Mesendoderm (in vitro differentiated cells): Measurements from ENCODE around the gene RCN2.

Experiments
- DNase-seq: peaks from one replicate; pipeline ENCODE4 v3.0.0; 2013
- H2AK5ac ChIP-seq: 2 replicates; pipeline ENCODE4 v1.6.1; 2013; ENCODE audit warnings: low read length, inconsistent platforms
- H2BK120ac ChIP-seq: 2 replicates; pipeline ENCODE4 v1.6.1; 2013; ENCODE audit warnings: low read depth, mild to moderate bottlenecking, low read length, moderate library complexity, mixed read lengths
- H2BK15ac ChIP-seq: replicated peaks from 2 replicates; pipeline ENCODE4 v1.6.1; 2013; ENCODE audit warnings: low read depth, mild to moderate bottlenecking, moderate library complexity
- H2BK5ac ChIP-seq: 2 replicates; pipeline ENCODE4 v1.6.1; 2013; ENCODE audit warnings: low read length, inconsistent platforms
- H3K18ac ChIP-seq: 2 replicates; pipeline ENCODE4 v1.6.1; 2013; ENCODE audit warnings: mild to moderate bottlenecking, low read length, mixed read lengths
- H3K23ac ChIP-seq: one replicate; pipeline ENCODE4 v1.6.1; 2013; ENCODE audit warnings: low read length
- H3K27ac ChIP-seq: 2 replicates; pipeline ENCODE4 v1.5.1; 2013; ENCODE audit warnings: low read depth, mild to moderate bottlenecking, inconsistent platforms, low read length, moderate library complexity
- H3K27me3 ChIP-seq: 2 replicates; pipeline ENCODE4 v1.6.1; 2013; ENCODE audit warnings: low read length, control low read depth, mild to moderate bottlenecking, inconsistent platforms; ENCODE audit not compliant: insufficient read depth, poor library complexity
- H3K36me3 ChIP-seq: 2 replicates; pipeline ENCODE4 v1.6.1; 2013; ENCODE audit warnings: low read length, inconsistent platforms; ENCODE audit not compliant: control insufficient read depth, insufficient read depth
- H3K4ac ChIP-seq: one replicate; pipeline ENCODE4 v1.6.1; 2013; ENCODE audit warnings: low read depth, mild to moderate bottlenecking, low read length, moderate library complexity
- H3K4me1 ChIP-seq: 2 replicates; pipeline ENCODE4 v1.6.1; 2013; ENCODE audit warnings: low read depth, low read length, inconsistent platforms; ENCODE audit not compliant: control insufficient read depth
- H3K4me2 ChIP-seq: 2 replicates; pipeline ENCODE4 v1.6.1; 2013; ENCODE audit warnings: low read length
- H3K4me3 ChIP-seq: 2 replicates; pipeline ENCODE4 v1.5.1; 2013; ENCODE audit warnings: mild to moderate bottlenecking, low read length
- H3K56ac ChIP-seq: one replicate; pipeline ENCODE4 v1.6.1; 2013; ENCODE audit warnings: low read length
- H3K79me1 ChIP-seq: 2 replicates; pipeline ENCODE4 v1.6.1; 2013; ENCODE audit warnings: low read length, inconsistent platforms
- H3K79me2 ChIP-seq: 2 replicates; pipeline ENCODE4 v1.6.1; 2013; ENCODE audit warnings: mild to moderate bottlenecking, low read length; ENCODE audit not compliant: control insufficient read depth, insufficient read depth
- H3K9ac ChIP-seq: 2 replicates; pipeline ENCODE4 v1.6.1; 2013; ENCODE audit warnings: low read length, inconsistent platforms
- H4K5ac ChIP-seq: one replicate; pipeline ENCODE4 v1.6.1; 2013; ENCODE audit warnings: low read length
- H4K8ac ChIP-seq: one replicate; pipeline ENCODE4 v1.6.1; 2013; ENCODE audit warnings: low read depth, mild to moderate bottlenecking, control low read depth, low read length, moderate library complexity
- WGBS: extraction: QIAGEN DNeasy Blood & Tissue Kit; methylation state at CpG from one replicate; pipeline ENCODE4 v1.1.7; 2013; ENCODE audit warnings: low lambda C conversion rate, missing lambda C conversion rate; ENCODE audit not compliant: insufficient coverage; ENCODE audit errors: extremely low coverage; 5-methylcytosine and 5-hydroxymethylcytosine counted together

Gene RCN2

DNA sequence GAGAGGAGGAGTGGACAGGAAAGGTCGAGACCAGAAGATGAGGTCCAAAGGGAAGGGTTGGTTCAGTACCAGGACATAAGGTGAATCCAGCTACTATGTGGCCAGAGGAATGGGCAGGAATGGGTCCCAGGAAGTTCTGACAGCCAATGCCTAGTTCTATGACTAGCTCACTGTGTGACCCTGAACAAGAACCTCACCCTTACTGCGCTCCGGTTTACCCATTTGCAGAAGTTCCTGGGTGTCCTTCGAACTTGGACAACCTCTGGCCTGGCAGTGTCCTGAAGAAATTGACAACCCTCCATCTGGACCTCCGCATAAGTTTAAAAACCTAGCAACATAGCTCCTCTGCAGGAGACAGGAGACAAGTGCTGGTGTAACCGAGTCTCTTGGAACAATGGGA is 51.2 kb downstream of the RCN2 start:
- no peaks in the 10 kb centered on the region for H3K79me1 ChIP-seq
- no peak overlapping the region for H3K4ac ChIP-seq
- no peaks in the 10 kb centered on the region for H3K27me3 ChIP-seq
- H2BK5ac ChIP-seq, result no peak overlapping the region
- H3K56ac ChIP-seq, result no peak overlapping the region
- no peak overlapping the region for H2BK15ac ChIP-seq
- WGBS, result no CpG with 5 or more reads among the region's 6 CpGs
- H3K4me2 ChIP-seq, result no peak overlapping the region
- H4K8ac ChIP-seq, result no peak overlapping the region
- no peak overlapping the region for H3K4me3 ChIP-seq
- no peaks in the 10 kb centered on the region for H3K4me1 ChIP-seq
- H3K79me2 ChIP-seq, result no peaks in the 10 kb centered on the region
- no peak overlapping the region for H3K27ac ChIP-seq
- H4K5ac ChIP-seq, result no peak overlapping the region
- no peak overlapping the region for H2AK5ac ChIP-seq
- peak; percentile 16 for DNase-seq
- no peak overlapping the region for H3K23ac ChIP-seq
- H2BK120ac ChIP-seq, result no peak overlapping the region
- no peaks in the 10 kb centered on the region for H3K36me3 ChIP-seq
- no peak overlapping the region for H3K9ac ChIP-seq
- no peak overlapping the region for H3K18ac ChIP-seq

DNA sequence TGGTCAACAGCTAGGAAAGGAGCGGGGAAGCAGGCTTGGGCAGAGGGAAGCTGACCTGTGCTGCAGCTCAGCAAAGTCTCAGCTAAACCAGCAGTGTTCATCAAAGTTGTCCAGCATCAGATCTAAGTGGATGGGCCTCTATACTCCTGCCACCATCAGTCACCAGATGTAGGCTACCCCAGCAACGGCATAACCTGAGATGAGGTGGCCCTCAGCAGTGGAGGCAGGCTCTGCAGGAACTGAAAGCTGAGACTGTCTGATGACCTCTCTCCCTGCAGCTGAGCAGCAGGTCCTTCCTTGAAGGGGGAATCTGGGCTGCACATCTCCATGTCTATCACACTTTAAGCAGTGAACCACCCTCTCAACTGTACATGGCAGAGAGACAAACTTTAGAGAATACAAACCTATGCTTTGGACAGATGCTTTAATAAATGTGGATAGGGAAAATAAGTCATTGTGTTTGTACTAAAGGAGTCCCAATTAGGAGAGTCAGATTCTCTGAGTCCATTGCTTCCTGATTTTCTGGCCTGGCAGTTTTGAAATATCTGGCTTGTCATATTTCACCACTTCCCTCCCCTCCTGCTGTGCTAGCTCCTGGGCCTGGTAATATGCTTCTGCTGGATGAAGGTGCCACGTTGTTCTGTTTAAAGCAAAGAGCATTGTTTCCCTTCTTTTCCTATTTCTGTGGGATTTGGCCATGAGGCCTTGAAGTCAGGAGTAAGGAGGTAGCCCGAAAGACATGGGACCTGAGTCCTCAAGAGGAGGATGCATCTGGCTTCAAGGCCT is 52.2 kb downstream of the RCN2 start:
- Histone ChIP-seq H4K8ac (no peak overlapping the region), H3K18ac (no peak overlapping the region), H3K9ac (no peak overlapping the region), H2BK5ac (no peak overlapping the region), H3K4ac (no peak overlapping the region), H3K23ac (no peak overlapping the region), H3K79me1 (no peaks in the 10 kb centered on the region), H2BK15ac (no peak overlapping the region), H3K4me2 (no peak overlapping the region), H2AK5ac (no peak overlapping the region), H3K4me1 (peaks cover 1% of the 10 kb centered on the region), H3K36me3 (no peaks in the 10 kb centered on the region), H3K56ac (no peak overlapping the region), H4K5ac (no peak overlapping the region), H3K79me2 (no peaks in the 10 kb centered on the region), H2BK120ac (no peak overlapping the region), H3K4me3 (no peak overlapping the region), H3K27me3 (no peaks in the 10 kb centered on the region), H3K27ac (no peak overlapping the region)
- no peak for DNase-seq
- no CpG with 5 or more reads among the region's 4 CpGs for WGBS

DNA sequence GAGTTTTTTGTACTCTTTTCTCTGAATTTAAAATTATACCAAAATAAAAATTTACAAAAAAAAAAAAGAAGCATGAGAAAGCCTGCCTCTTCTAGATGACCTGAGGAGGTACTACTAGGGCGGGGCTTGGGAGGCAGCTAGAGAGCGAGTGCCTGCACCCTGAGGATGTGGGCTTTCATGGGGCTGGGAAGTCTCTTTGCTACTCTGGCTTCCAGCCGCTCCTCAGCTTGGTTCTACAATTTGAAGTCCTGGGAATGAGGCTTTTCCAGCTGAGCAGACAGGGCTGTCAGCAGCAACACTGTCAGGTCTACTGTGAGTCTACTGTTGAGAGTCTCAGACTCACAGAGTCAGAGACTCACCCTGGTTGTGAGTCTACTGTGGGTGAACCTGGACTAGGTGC is 55.2 kb downstream of the RCN2 start:
- H3K27me3 ChIP-seq, result no peaks in the 10 kb centered on the region
- H3K4me1 ChIP-seq, result peaks cover 6% of the 10 kb centered on the region
- H3K36me3 ChIP-seq, result no peaks in the 10 kb centered on the region
- WGBS, result no CpG with 5 or more reads among the region's 3 CpGs
- no peak overlapping the region for H3K18ac ChIP-seq
- no peak overlapping the region for H3K56ac ChIP-seq
- H3K79me1 ChIP-seq, result no peaks in the 10 kb centered on the region
- no peak for DNase-seq
- no peaks in the 10 kb centered on the region for H3K79me2 ChIP-seq
- H2BK15ac ChIP-seq, result no peak overlapping the region
- H4K5ac ChIP-seq, result no peak overlapping the region
- no peak overlapping the region for H2BK120ac ChIP-seq
- no peak overlapping the region for H3K4ac ChIP-seq
- H3K27ac ChIP-seq, result no peak overlapping the region
- H3K4me3 ChIP-seq, result no peak overlapping the region
- no peak overlapping the region for H3K23ac ChIP-seq
- no peak overlapping the region for H4K8ac ChIP-seq
- H3K9ac ChIP-seq, result no peak overlapping the region
- no peak overlapping the region for H3K4me2 ChIP-seq
- no peak overlapping the region for H2BK5ac ChIP-seq
- H2AK5ac ChIP-seq, result no peak overlapping the region

DNA sequence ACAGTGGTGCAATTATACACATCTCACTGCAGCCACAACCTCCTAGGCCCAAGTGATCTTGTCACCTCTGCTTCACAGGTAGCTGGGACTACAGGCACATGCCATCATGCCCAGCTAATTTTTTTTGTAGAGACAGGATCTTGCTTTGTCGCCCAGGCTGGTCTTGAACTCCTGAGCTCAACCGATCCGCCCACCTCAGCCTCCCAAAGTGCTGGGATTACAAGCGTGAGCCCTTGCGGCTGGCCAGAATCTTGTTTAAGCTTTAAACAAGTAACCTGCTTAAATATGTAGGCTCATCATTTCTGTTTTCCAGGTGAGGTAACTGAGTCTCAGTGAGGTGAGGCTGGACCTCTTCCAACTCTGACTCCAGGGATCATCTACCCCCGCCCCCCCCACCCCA is 55.7 kb downstream of the RCN2 start:
- Histone ChIP-seq H3K56ac (no peak overlapping the region), H3K4me1 (peaks cover 6% of the 10 kb centered on the region), H3K9ac (no peak overlapping the region), H3K4me2 (no peak overlapping the region), H4K5ac (no peak overlapping the region), H2BK15ac (no peak overlapping the region), H3K4me3 (no peak overlapping the region), H2AK5ac (no peak overlapping the region), H2BK5ac (no peak overlapping the region), H3K4ac (no peak overlapping the region), H3K27me3 (no peaks in the 10 kb centered on the region), H3K36me3 (no peaks in the 10 kb centered on the region), H3K79me1 (no peaks in the 10 kb centered on the region), H2BK120ac (no peak overlapping the region), H3K27ac (no peak overlapping the region), H3K23ac (no peak overlapping the region), H4K8ac (no peak overlapping the region), H3K18ac (no peak overlapping the region), H3K79me2 (no peaks in the 10 kb centered on the region)
- WGBS, result no CpG with 5 or more reads among the region's 6 CpGs
- no peak for DNase-seq

DNA sequence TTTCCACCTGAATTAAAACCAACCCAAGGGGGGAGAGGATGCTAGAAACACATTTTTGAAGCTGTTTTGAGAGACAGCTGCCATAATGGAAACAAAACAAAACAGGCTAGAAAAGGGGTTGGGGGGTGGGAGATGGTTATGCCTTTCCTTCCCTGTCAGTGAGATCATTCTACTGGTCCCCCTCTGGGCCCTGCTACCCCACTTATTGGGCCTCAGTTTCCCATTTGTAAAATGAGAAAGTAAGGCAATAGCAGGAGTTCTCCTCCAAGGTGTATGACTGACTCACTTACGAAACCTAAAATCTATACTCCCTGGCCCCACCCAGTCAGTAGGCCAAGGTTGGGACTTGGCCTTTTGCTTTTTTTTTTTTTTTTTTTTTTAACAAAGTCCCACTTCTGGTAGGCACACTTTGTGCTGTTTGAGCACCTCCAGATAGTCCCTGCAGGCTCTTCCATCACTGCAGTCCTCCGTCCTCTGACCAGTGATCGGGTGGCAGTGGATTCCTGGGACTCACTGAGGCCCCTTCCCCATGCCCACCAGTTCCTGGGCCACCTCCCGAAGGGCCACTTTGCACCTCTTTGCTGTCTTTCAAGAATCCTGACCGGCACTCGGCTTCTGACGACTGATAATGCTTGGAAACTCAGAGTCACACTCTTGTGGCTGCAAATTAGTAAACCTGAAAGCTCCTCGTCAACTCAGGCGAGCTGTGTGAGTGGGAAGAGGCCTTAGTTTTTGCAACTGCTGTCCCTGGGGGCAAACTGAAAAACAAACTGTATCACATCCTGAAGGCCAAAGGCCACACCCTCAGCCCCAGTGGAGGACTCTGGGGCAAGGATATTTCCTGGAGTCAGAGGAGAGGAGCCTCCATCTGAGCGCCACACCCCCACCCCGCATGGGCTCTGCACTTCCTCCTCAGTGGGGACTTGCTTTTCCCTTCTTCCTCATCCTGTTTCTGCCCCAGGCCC is 56.6 kb downstream of the RCN2 start:
- H3K79me2 ChIP-seq, result no peaks in the 10 kb centered on the region
- no peak overlapping the region for H4K8ac ChIP-seq
- no peak overlapping the region for H3K9ac ChIP-seq
- peaks cover 6% of the 10 kb centered on the region for H3K4me1 ChIP-seq
- no peak overlapping the region for H3K27ac ChIP-seq
- no peaks in the 10 kb centered on the region for H3K79me1 ChIP-seq
- no peak overlapping the region for H3K4ac ChIP-seq
- H2BK15ac ChIP-seq, result no peak overlapping the region
- no peak overlapping the region for H2BK120ac ChIP-seq
- H3K4me3 ChIP-seq, result no peak overlapping the region
- no CpG with 5 or more reads among the region's 11 CpGs for WGBS
- no peak overlapping the region for H2BK5ac ChIP-seq
- peak; percentile 46 for DNase-seq
- H3K36me3 ChIP-seq, result no peaks in the 10 kb centered on the region
- no peak overlapping the region for H3K23ac ChIP-seq
- no peak overlapping the region for H3K18ac ChIP-seq
- no peak overlapping the region for H2AK5ac ChIP-seq
- H4K5ac ChIP-seq, result no peak overlapping the region
- H3K56ac ChIP-seq, result no peak overlapping the region
- H3K4me2 ChIP-seq, result no peak overlapping the region
- no peaks in the 10 kb centered on the region for H3K27me3 ChIP-seq
